ENCODE data around the gene GAB4.

Gene GAB4

GRCh38 chr22:16914006-16914405, 94.0 kb downstream of the GAB4 start:
- DNase-seq (ENCODE audit: low spot score) = no peak

GRCh38 chr22:16912281-16912680, 95.7 kb downstream of the GAB4 start:
- DNase-seq (ENCODE audit: low spot score) = no peak

Measured in left forelimb (tissue), 1 donor.